HepG2 (cell line): ENCODE results near the gene SLC12A5. TPM values are rescaled to one million over a fixed set of nuclear protein-coding genes. Genes with fewer than 3 reads are reported as not detected.

Experiments used
- AHDC1 ChIP-seq: sonication (generic); formaldehyde crosslinking; IDR thresholded peaks from 2 replicates; pipeline ENCODE4 v1.5.1; 2020; ENCODE audit warnings: mild to moderate bottlenecking, missing genetic modification reagents, borderline replicate concordance
- CBX2 ChIP-seq, 2 experiments: fragments of 200-600 bp in 1 of 2; sonication (generic); formaldehyde crosslinking in 1 of 2; IDR thresholded peaks; 2 replicates each; pipeline versions ENCODE4 v1.7.0 to v1.8.1; 2018 to 2022; ENCODE audit warnings: low read depth in 2 of 2, low read length in 1 of 2, mild to moderate bottlenecking in 1 of 2, missing genetic modification reagents in 1 of 2
- FUBP1 ChIP-seq: sonication (generic); formaldehyde crosslinking; IDR thresholded peaks from 2 replicates; pipeline ENCODE4 v1.5.1; 2020; ENCODE audit warnings: missing genetic modification reagents, mild to moderate bottlenecking, borderline replicate concordance
- HMGXB3 ChIP-seq: sonication (generic); formaldehyde crosslinking; IDR thresholded peaks from 2 replicates; pipeline ENCODE4 v1.4.0; 2020; ENCODE audit warnings: missing genetic modification reagents, borderline replicate concordance
- MED8 ChIP-seq: sonication (generic); formaldehyde crosslinking; IDR thresholded peaks from 2 replicates; pipeline ENCODE4 v1.8.1; 2023; ENCODE audit warnings: mild to moderate bottlenecking, missing genetic modification reagents; ENCODE audit not compliant: insufficient replicate concordance
- MEIS1 ChIP-seq: sonication (generic); formaldehyde crosslinking; IDR thresholded peaks from 2 replicates; pipeline ENCODE4 v1.9.0; 2021; ENCODE audit warnings: mild to moderate bottlenecking, missing genetic modification reagents, moderate library complexity, borderline replicate concordance
- NFRKB ChIP-seq: fragments of 450-650 bp; IDR thresholded peaks from 2 replicates; pipeline ENCODE4 v1.6.1; 2017
- NR2F1 ChIP-seq, 2 experiments: fragments of 450-650 bp in 1 of 2; formaldehyde crosslinking in 1 of 2; IDR thresholded peaks; 2 replicates each; pipeline versions ENCODE4 v1.5.0 to v1.6.1; 2016 to 2020; ENCODE audit warnings: mild to moderate bottlenecking in 1 of 2, missing compliant biosample characterization in 1 of 2, missing genetic modification reagents in 1 of 2, moderate library complexity in 1 of 2
- PRPF4 ChIP-seq: fragments of 200-400 bp; formaldehyde crosslinking; IDR thresholded peaks from 2 replicates; pipeline ENCODE4 v1.6.1; 2016; ENCODE audit warnings: low read length, low read depth; ENCODE audit not compliant: poor library complexity, severe bottlenecking
- ZNF703 ChIP-seq: sonication (generic); formaldehyde crosslinking; IDR thresholded peaks from 2 replicates; pipeline ENCODE4 v1.5.1; 2020; ENCODE audit warnings: missing genetic modification reagents, mild to moderate bottlenecking, moderate library complexity, borderline replicate concordance
- ZNF749 ChIP-seq: sonication (generic); formaldehyde crosslinking; IDR thresholded peaks from 2 replicates; pipeline ENCODE4 v1.8.0; 2022; ENCODE audit warnings: mild to moderate bottlenecking, missing genetic modification reagents, moderate library complexity, borderline replicate concordance
- ZNF775 ChIP-seq: sonication (generic); formaldehyde crosslinking; IDR thresholded peaks from 2 replicates; pipeline ENCODE4 v1.4.0; 2020; ENCODE audit warnings: missing genetic modification reagents, mild to moderate bottlenecking, moderate library complexity, borderline replicate concordance
- ZSCAN22 ChIP-seq: sonication (generic); formaldehyde crosslinking; IDR thresholded peaks from 2 replicates; pipeline ENCODE4 v1.4.0; 2020; ENCODE audit warnings: mild to moderate bottlenecking, missing genetic modification reagents
- polyA plus RNA-seq, 8 experiments: library from polyadenylated mRNA; depleted of rRNA in 3 of 8; stranded (reverse) in 7 of 8; unstranded in 1 of 8; fragments of >200 nt; fragmentation: Illumina TruSeq in 4 of 8; extraction: Trizol in 4 of 8; gene quantifications; 2 replicates each; pipeline versions ENCODE4 v1.2.1 to v1.2.3, GENCODE V29; 2011 to 2016; ENCODE audit warnings: low read depth in 4 of 8, missing spikeins in 1 of 8, mixed read lengths in 1 of 8; ENCODE audit not compliant: insufficient read depth in 1 of 8
- total RNA-seq, 5 experiments: library from RNA; depleted of rRNA; stranded (reverse); fragments of >200 nt; fragmentation: Illumina TruSeq; extraction: Trizol; gene quantifications; 2 replicates each; pipeline ENCODE4 v1.2.3, GENCODE V29; 2016; ENCODE audit warnings: low read depth in 1 of 5
- TF ChIP-seq, protein P1 (sequence below): IDR thresholded peaks from 2 replicates; pipeline ENCODE4 v1.6.1; 2018; ENCODE audit warnings: missing genetic modification reagents

The SLC12A5 gene
- total and polyA plus RNA-seq, 2 of the 13 experiments (the other 11 are each of a cell fraction or from before 2014, with no cell fraction given) = 4.3 to 5.4 TPM

- TF ChIP-seq FUBP1 (CRISPR knock-in tag) (no peak), NFRKB (no peak), AHDC1 (CRISPR knock-in tag) (no peak), MED8 (CRISPR knock-in tag) (no peak), ZNF749 (CRISPR knock-in tag) (peak; percentile 88), HMGXB3 (CRISPR knock-in tag) (peak; percentile 95), ZSCAN22 (CRISPR knock-in tag) (peak; percentile 65; the same call in 1 of the 2 replicates), MEIS1 (CRISPR knock-in tag) (no peak), NR2F1 (CRISPR knock-in tag; IDR thresholded peaks at IDR 0.05) (0 out of 4 replicates have a peak, but pooled peaks of 1 of the 2 experiments have one; percentile 53), PRPF4 (no peak), ZNF703 (CRISPR knock-in tag) (no peak; the same call in 1 of the 2 replicates), CBX2 (IDR thresholded peaks at IDR 0.05; ENCODE audit: low read depth, low read length) (no peak), CBX2 (CRISPR knock-in tag; IDR thresholded peaks at IDR 0.05; ENCODE audit: low read depth) (no peak), ZNF775 (CRISPR knock-in tag) (no peak)
- TF ChIP-seq, protein P1, sequence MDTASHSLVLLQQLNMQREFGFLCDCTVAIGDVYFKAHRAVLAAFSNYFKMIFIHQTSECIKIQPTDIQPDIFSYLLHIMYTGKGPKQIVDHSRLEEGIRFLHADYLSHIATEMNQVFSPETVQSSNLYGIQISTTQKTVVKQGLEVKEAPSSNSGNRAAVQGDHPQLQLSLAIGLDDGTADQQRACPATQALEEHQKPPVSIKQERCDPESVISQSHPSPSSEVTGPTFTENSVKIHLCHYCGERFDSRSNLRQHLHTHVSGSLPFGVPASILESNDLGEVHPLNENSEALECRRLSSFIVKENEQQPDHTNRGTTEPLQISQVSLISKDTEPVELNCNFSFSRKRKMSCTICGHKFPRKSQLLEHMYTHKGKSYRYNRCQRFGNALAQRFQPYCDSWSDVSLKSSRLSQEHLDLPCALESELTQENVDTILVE (CRISPR knock-in tag) = peak; percentile 95
Measured at GRCh38 chr20:46040902-46041535, 12.0 kb downstream of the SLC12A5 start (continued).
